Measurements from ENCODE around the gene SORL1.

GRCh38 chr11:121631456-121631855, 179.3 kb downstream of the SORL1 start:
- TF ChIP-seq ZNF766 (CRISPR knock-in tag; IDR thresholded peaks at IDR 0.05; ENCODE audit: borderline replicate concordance): no peak
- no peak for TF ChIP-seq EP300 (IDR thresholded peaks at IDR 0.05; ENCODE audit: low read depth in 2 of 2, low read length in 2 of 2)
- no peak for TF ChIP-seq EP300 (CRISPR knock-in tag; IDR thresholded peaks at IDR 0.05; ENCODE audit: borderline replicate concordance)
- no peak for TF ChIP-seq EZH2 (conservative IDR thresholded peaks at IDR 0.05; ENCODE audit: low read depth, low read length)
- no peak for TF ChIP-seq ELF4 (CRISPR knock-in tag; IDR thresholded peaks at IDR 0.05; ENCODE audit: borderline replicate concordance)

All from HepG2 (cell line).